HepG2 (cell line): Measurements from ENCODE around the gene RPL4. TPM values are rescaled to one million over a fixed set of nuclear protein-coding genes. Genes with fewer than 3 reads are reported as not detected.

ENCODE experiments used
- ATAC-seq: fragments of 200-7000 bp; cut with Tn5 transposase; 3 replicates; pipeline ENCODE4 v1.9.1; 2020; ENCODE audit warnings: mild to moderate bottlenecking, moderate library complexity
- BruUV-seq: library from RNA; stranded (reverse); fragments of 400-500 nt; replicated peaks from 2 replicates; lab custom pipeline; 2021; lab: Mats Ljungman, UMichigan
- CTCF ChIA-PET: fragments of 300-600 bp; formaldehyde crosslinking; extraction: SDS; loops from one replicate; lab custom pipeline; 2021; ENCODE audit warnings: low total read pairs, inconsistent platforms, low intra/inter-chr PET ratio; lab: Yijun Ruan, JAX
- POLR2A ChIA-PET: fragments of 350-600 bp; sonication (Branson Sonifier 250); formaldehyde crosslinking; loops from one replicate; lab custom pipeline; 2020; ENCODE audit warnings: antibody characterized with exemption, inconsistent platforms; lab: Yijun Ruan, JAX
- DNase-seq: peaks from one replicate; pipeline ENCODE4 v3.0.0-alpha.2; 2015; ENCODE audit warnings: low spot score
- FAIRE-seq: peaks from 3 replicates; lab custom pipeline; 2011; peaks lifted over from hg19 to GRCh38; lab: Jason Lieb, UNC
- H2AFZ ChIP-seq: one replicate; pipeline ENCODE4 v1.6.1; 2011; ENCODE audit warnings: low read length, inconsistent platforms
- H3K27ac ChIP-seq: fragments of 300-600 bp; 3 replicates; pipeline ENCODE4 v1.8.0; 2011; ENCODE audit warnings: mixed run types, mild to moderate bottlenecking, mixed read lengths, low read length, inconsistent platforms; ENCODE audit not compliant: insufficient read depth; ENCODE audit errors: extremely low read length
- H3K27me3 ChIP-seq, 2 experiments: fragments of 200-600 bp in 1 of 2; 2 replicates in 1 of 2; 3 replicates in 1 of 2; pipeline versions ENCODE4 v1.6.0 to v1.8.0; 2011; ENCODE audit warnings: low read length in 2 of 2, mild to moderate bottlenecking in 2 of 2, moderate library complexity in 2 of 2, inconsistent platforms in 1 of 2; ENCODE audit not compliant: insufficient read depth in 2 of 2, control insufficient read depth in 1 of 2
- H3K36me3 ChIP-seq, 2 experiments: fragments of 200-600 bp in 1 of 2; replicated peaks in 1 of 2; 2 replicates in 1 of 2; 3 replicates in 1 of 2; pipeline versions ENCODE4 v1.5.1 to v1.8.0; 2011; ENCODE audit warnings: low read length in 2 of 2, inconsistent platforms in 1 of 2; ENCODE audit not compliant: insufficient read depth in 2 of 2, control insufficient read depth in 1 of 2
- H3K4me1 ChIP-seq: 2 replicates; pipeline ENCODE4 v1.5.1; 2012; ENCODE audit warnings: low read length, inconsistent platforms; ENCODE audit not compliant: insufficient read depth
- H3K4me2 ChIP-seq: 2 replicates; pipeline ENCODE4 v1.6.0; 2011; ENCODE audit warnings: low read depth, low read length, inconsistent platforms
- H3K4me3 ChIP-seq, 3 experiments: fragments of 200-600 bp in 1 of 3; sonication (generic), shearing (Covaris generic) in 1 of 3; replicated peaks in 1 of 3; 2 replicates each; pipeline ENCODE4 v1.5.1; 2011 to 2016; ENCODE audit warnings: low read length in 3 of 3, inconsistent platforms in 2 of 3, low read depth in 2 of 3, mild to moderate bottlenecking in 2 of 3, control low read depth in 1 of 3, mixed read lengths in 1 of 3; ENCODE audit not compliant: insufficient read depth in 1 of 3
- H3K79me2 ChIP-seq: one replicate; pipeline ENCODE4 v1.6.1; 2011; ENCODE audit warnings: low read length, inconsistent platforms; ENCODE audit not compliant: insufficient read depth
- H3K9ac ChIP-seq: 2 replicates; pipeline ENCODE4 v1.6.0; 2011; ENCODE audit warnings: mild to moderate bottlenecking, low read depth, low read length, inconsistent platforms; ENCODE audit not compliant: insufficient read depth
- H3K9me3 ChIP-seq: 2 replicates; pipeline ENCODE4 v1.5.1; 2012; ENCODE audit warnings: mild to moderate bottlenecking, low read length
- H4K20me1 ChIP-seq: 2 replicates; pipeline ENCODE4 v1.6.0; 2011; ENCODE audit warnings: inconsistent platforms, mild to moderate bottlenecking, low read length, moderate library complexity; ENCODE audit not compliant: insufficient read depth
- AGO2 ChIP-seq: fragments of 200-400 bp; formaldehyde crosslinking; optimal IDR thresholded peaks from 2 replicates; pipeline ENCODE3; 2017; ENCODE audit warnings: mild to moderate bottlenecking, low read depth, low read length, moderate library complexity
- ATF5 ChIP-seq: sonication (generic); formaldehyde crosslinking; IDR thresholded peaks from 2 replicates; pipeline ENCODE4 v1.4.0; 2020; ENCODE audit warnings: mild to moderate bottlenecking, low read depth, missing genetic modification reagents
- CBFB ChIP-seq: sonication (generic); formaldehyde crosslinking; IDR thresholded peaks from 2 replicates; pipeline ENCODE4 v1.4.0; 2020; ENCODE audit warnings: missing genetic modification reagents
- CTCF ChIP-seq: sonication (generic); formaldehyde crosslinking; IDR thresholded peaks from 2 replicates; pipeline ENCODE4 v1.5.0; 2020; ENCODE audit warnings: mild to moderate bottlenecking, missing genetic modification reagents, moderate library complexity
- HOXA3 ChIP-seq: sonication (generic); formaldehyde crosslinking; IDR thresholded peaks from 2 replicates; pipeline ENCODE4 v1.5.0; 2020; ENCODE audit warnings: missing genetic modification reagents
- JARID2 ChIP-seq: sonication (generic); formaldehyde crosslinking; IDR thresholded peaks from 2 replicates; pipeline ENCODE4 v1.8.1; 2023; ENCODE audit warnings: missing genetic modification reagents, inconsistent platforms; ENCODE audit not compliant: insufficient replicate concordance
- MAX ChIP-seq: IDR thresholded peaks from 2 replicates; pipeline ENCODE4 v1.6.1; 2012; ENCODE audit warnings: inconsistent platforms
- POLR2A ChIP-seq, 2 experiments: IDR thresholded peaks; 2 replicates each; pipeline ENCODE4 v1.6.1; 2011; ENCODE audit warnings: low read depth in 2 of 2, low read length in 2 of 2, mild to moderate bottlenecking in 1 of 2, moderate library complexity in 1 of 2; ENCODE audit not compliant: insufficient read depth in 1 of 2
- POLR2AphosphoS5 ChIP-seq: IDR thresholded peaks from 2 replicates; pipeline ENCODE4 v1.6.1; 2012; ENCODE audit warnings: low read depth, low read length
- PRMT3 ChIP-seq: sonication (generic); formaldehyde crosslinking; IDR thresholded peaks from 2 replicates; pipeline ENCODE4 v1.8.1; 2022; ENCODE audit warnings: low read depth, mild to moderate bottlenecking, moderate library complexity, missing genetic modification reagents, borderline replicate concordance
- RBFOX2 ChIP-seq: fragments of 200-400 bp; formaldehyde crosslinking; IDR thresholded peaks from 2 replicates; pipeline ENCODE4 v1.6.1; 2017; ENCODE audit warnings: low read depth, mild to moderate bottlenecking, low read length
- RBM22 ChIP-seq: fragments of 200-400 bp; formaldehyde crosslinking; optimal IDR thresholded peaks from 2 replicates; pipeline ENCODE3; 2017; ENCODE audit warnings: mild to moderate bottlenecking, low read length, moderate library complexity
- RFXANK ChIP-seq: IDR thresholded peaks from 2 replicates; pipeline ENCODE4 v1.6.1; 2016
- STAG1 ChIP-seq: sonication (generic); formaldehyde crosslinking; IDR thresholded peaks from 2 replicates; pipeline ENCODE4 v1.4.0; 2020; ENCODE audit warnings: missing genetic modification reagents
- ZNF567 ChIP-seq: sonication (generic); formaldehyde crosslinking; IDR thresholded peaks from 2 replicates; pipeline ENCODE4 v1.8.1; 2023; ENCODE audit warnings: mild to moderate bottlenecking, missing genetic modification reagents, borderline replicate concordance
- ZNF749 ChIP-seq: sonication (generic); formaldehyde crosslinking; IDR thresholded peaks from 2 replicates; pipeline ENCODE4 v1.8.0; 2022; ENCODE audit warnings: mild to moderate bottlenecking, missing genetic modification reagents, moderate library complexity, borderline replicate concordance
- WGBS: methylation state at CpG from one replicate; pipeline ENCODE4 v1.1.6; 2017; ENCODE audit warnings: low lambda C conversion rate; 5-methylcytosine and 5-hydroxymethylcytosine counted together
- in situ Hi-C: cut with HindIII; loops from 2 replicates; pipeline ENCODE4 v1.10.0; 2017; ENCODE audit warnings: low pct_unique_long_range_greater_than_20kb; ENCODE audit not compliant: extremely low pct_ligation_motif_present
- intact Hi-C: fragments of 100-400 bp; cut with micrococcal nuclease; formaldehyde crosslinking; loops from one replicate; pipeline ENCODE4 v1.10.0; 2022; ENCODE audit not compliant: unreplicated experiment
- polyA plus RNA-seq, 8 experiments: library from polyadenylated mRNA; depleted of rRNA in 3 of 8; stranded (reverse) in 7 of 8; unstranded in 1 of 8; fragments of >200 nt; fragmentation: Illumina TruSeq in 4 of 8; extraction: Trizol in 4 of 8; gene quantifications; 2 replicates each; pipeline versions ENCODE4 v1.2.1 to v1.2.3, GENCODE V29; 2011 to 2016; ENCODE audit warnings: low read depth in 4 of 8, missing spikeins in 1 of 8, mixed read lengths in 1 of 8; ENCODE audit not compliant: insufficient read depth in 1 of 8
- total RNA-seq, 5 experiments: library from RNA; depleted of rRNA; stranded (reverse); fragments of >200 nt; fragmentation: Illumina TruSeq; extraction: Trizol; gene quantifications; 2 replicates each; pipeline ENCODE4 v1.2.3, GENCODE V29; 2016; ENCODE audit warnings: low read depth in 1 of 5
- TF ChIP-seq, protein P1 (sequence below), 2 experiments: fragments of 450-650 bp in 1 of 2; sonication (generic) in 1 of 2; formaldehyde crosslinking; IDR thresholded peaks; 2 replicates each; pipeline versions ENCODE4 v1.5.0 to v1.8.0; 2020 to 2022; ENCODE audit warnings: mild to moderate bottlenecking in 1 of 2, missing genetic modification reagents in 1 of 2
- TF ChIP-seq, protein P2 (sequence below): fragments of 450-650 bp; IDR thresholded peaks from 2 replicates; pipeline ENCODE4 v1.6.1; 2017

The RPL4 gene
- total and polyA plus RNA-seq, 2 of the 13 experiments (the other 11 are each of a cell fraction or from before 2014, with no cell fraction given): 3,630 to 3,960 TPM

- H3K79me2 ChIP-seq: peaks cover 38% of the 10 kb centered on the region
- in situ Hi-C loops: loop anchor here (25.0 kb wide), 1 partner anchor 111 kb away; the partner anchor contains the start of gene MAP2K1
- DNase-seq: peak; percentile 15
- ChIA-PET CTCF (interaction anchor here (1.3 to 3.0 kb wide), 2 partner anchors 112 to 211 kb away, joined by 3 to 17 read pairs; partner anchors contain the start of gene MAP2K1), POLR2A (interaction anchor here (1.3 to 3.2 kb wide), 3 partner anchors 9 to 112 kb away, joined by 3 to 38 read pairs (median 4); partner anchors contain the start of gene MAP2K1)
- H3K4me3 ChIP-seq: no peak overlapping the region
- H3K36me3 ChIP-seq: peaks cover 13 to 56% of the 10 kb centered on the region in 2 experiments; a peak in 4 of 5 replicates
- peaks cover 61% of the 10 kb centered on the region for H3K4me1 ChIP-seq
- 97% methylated on average over 3 of the region's 3 CpGs for WGBS
- H3K4me2 ChIP-seq: no peak overlapping the region
- H3K9me3 ChIP-seq: no peaks in the 10 kb centered on the region
- H3K27me3 ChIP-seq: no peaks in the 10 kb centered on the region; a peak in 1 of 5 replicates
- peak overlapping the region; percentile 35 for H3K27ac ChIP-seq
- 0 out of 2 replicates have a peak overlapping the region, but pooled peaks have one; percentile 90 for H3K9ac ChIP-seq
- H4K20me1 ChIP-seq: peaks cover 42% of the 10 kb centered on the region
- no peak for ATAC-seq
- H2AFZ ChIP-seq: no peak overlapping the region
- intact Hi-C loops: loop anchor here (5.0 to 10.0 kb wide), 2 partner anchors 126 to 144 kb away; partner anchors contain the start of gene TIPIN
- no TSS peak for BruUV-seq
- FAIRE-seq: no peak
- TF ChIP-seq HOXA3 (CRISPR knock-in tag) (no peak), CBFB (CRISPR knock-in tag) (no peak), STAG1 (peak; percentile 16; the same call in 1 of the 2 replicates), ZNF749 (CRISPR knock-in tag) (no peak), AGO2 (peak; percentile 70), CTCF (CRISPR knock-in tag) (peak; percentile 16; the same call in 1 of the 2 replicates), RBM22 (peak; percentile 14), POLR2AphosphoS5 (peak; percentile 14; the same call in 1 of the 2 replicates), ATF5 (CRISPR knock-in tag) (no peak), POLR2A (IDR thresholded peaks at IDR 0.05; ENCODE audit: insufficient read depth in 1 of 2, low read depth in 2 of 2, low read length in 2 of 2) (peak in 1 of 2 experiments; percentile 22; a peak in 2 of 4 replicates), RBFOX2 (peak; percentile 80), JARID2 (CRISPR knock-in tag) (no peak), RFXANK (no peak), MAX (no peak), ZNF567 (CRISPR knock-in tag) (no peak), PRMT3 (no peak)
- TF ChIP-seq, protein P1, sequence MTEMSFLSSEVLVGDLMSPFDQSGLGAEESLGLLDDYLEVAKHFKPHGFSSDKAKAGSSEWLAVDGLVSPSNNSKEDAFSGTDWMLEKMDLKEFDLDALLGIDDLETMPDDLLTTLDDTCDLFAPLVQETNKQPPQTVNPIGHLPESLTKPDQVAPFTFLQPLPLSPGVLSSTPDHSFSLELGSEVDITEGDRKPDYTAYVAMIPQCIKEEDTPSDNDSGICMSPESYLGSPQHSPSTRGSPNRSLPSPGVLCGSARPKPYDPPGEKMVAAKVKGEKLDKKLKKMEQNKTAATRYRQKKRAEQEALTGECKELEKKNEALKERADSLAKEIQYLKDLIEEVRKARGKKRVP (CRISPR knock-in tag; IDR thresholded peaks at IDR 0.05): peak in 1 of 2 experiments; percentile 34; a peak in 2 of 4 replicates
- TF ChIP-seq, protein P2, sequence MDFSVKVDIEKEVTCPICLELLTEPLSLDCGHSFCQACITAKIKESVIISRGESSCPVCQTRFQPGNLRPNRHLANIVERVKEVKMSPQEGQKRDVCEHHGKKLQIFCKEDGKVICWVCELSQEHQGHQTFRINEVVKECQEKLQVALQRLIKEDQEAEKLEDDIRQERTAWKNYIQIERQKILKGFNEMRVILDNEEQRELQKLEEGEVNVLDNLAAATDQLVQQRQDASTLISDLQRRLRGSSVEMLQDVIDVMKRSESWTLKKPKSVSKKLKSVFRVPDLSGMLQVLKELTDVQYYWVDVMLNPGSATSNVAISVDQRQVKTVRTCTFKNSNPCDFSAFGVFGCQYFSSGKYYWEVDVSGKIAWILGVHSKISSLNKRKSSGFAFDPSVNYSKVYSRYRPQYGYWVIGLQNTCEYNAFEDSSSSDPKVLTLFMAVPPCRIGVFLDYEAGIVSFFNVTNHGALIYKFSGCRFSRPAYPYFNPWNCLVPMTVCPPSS: no peak
Observed at GRCh38 chr15:66498501-66499386, 5.9 kb downstream of the RPL4 start.
